ENCODE results near the gene TGFBR2.

GRCh38 chr3:30687930-30688570 is 81.6 kb downstream of the TGFBR2 start:
- TF ChIP-seq, protein P1, sequence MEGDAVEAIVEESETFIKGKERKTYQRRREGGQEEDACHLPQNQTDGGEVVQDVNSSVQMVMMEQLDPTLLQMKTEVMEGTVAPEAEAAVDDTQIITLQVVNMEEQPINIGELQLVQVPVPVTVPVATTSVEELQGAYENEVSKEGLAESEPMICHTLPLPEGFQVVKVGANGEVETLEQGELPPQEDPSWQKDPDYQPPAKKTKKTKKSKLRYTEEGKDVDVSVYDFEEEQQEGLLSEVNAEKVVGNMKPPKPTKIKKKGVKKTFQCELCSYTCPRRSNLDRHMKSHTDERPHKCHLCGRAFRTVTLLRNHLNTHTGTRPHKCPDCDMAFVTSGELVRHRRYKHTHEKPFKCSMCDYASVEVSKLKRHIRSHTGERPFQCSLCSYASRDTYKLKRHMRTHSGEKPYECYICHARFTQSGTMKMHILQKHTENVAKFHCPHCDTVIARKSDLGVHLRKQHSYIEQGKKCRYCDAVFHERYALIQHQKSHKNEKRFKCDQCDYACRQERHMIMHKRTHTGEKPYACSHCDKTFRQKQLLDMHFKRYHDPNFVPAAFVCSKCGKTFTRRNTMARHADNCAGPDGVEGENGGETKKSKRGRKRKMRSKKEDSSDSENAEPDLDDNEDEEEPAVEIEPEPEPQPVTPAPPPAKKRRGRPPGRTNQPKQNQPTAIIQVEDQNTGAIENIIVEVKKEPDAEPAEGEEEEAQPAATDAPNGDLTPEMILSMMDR (IDR thresholded peaks at IDR 0.05; ENCODE audit: low read depth, low read length), result no peak
- no peak for TF ChIP-seq EZH2phosphoT487 (IDR thresholded peaks at IDR 0.05; ENCODE audit: low read depth)
